GM12873 (cell line): ENCODE results near the gene FHIP1A.

ENCODE experiments used
- TF ChIP-seq, protein P1 (sequence below): IDR thresholded peaks from 2 replicates; pipeline ENCODE4 v1.5.1; 2012; ENCODE audit warnings: low read depth, mild to moderate bottlenecking, moderate library complexity, low read length, control low read depth; ENCODE audit not compliant: insufficient read depth; ENCODE audit errors: missing control alignments

Gene FHIP1A

GRCh38 chr4:151408630-151409469 is at the start of gene FHIP1A:
FHIP1A (plus strand) TSS chr4:151409176; CDS start chr4:151566260, 157,084 bp downstream.
- TF ChIP-seq, protein P1, sequence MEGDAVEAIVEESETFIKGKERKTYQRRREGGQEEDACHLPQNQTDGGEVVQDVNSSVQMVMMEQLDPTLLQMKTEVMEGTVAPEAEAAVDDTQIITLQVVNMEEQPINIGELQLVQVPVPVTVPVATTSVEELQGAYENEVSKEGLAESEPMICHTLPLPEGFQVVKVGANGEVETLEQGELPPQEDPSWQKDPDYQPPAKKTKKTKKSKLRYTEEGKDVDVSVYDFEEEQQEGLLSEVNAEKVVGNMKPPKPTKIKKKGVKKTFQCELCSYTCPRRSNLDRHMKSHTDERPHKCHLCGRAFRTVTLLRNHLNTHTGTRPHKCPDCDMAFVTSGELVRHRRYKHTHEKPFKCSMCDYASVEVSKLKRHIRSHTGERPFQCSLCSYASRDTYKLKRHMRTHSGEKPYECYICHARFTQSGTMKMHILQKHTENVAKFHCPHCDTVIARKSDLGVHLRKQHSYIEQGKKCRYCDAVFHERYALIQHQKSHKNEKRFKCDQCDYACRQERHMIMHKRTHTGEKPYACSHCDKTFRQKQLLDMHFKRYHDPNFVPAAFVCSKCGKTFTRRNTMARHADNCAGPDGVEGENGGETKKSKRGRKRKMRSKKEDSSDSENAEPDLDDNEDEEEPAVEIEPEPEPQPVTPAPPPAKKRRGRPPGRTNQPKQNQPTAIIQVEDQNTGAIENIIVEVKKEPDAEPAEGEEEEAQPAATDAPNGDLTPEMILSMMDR = no peak

DNA sequence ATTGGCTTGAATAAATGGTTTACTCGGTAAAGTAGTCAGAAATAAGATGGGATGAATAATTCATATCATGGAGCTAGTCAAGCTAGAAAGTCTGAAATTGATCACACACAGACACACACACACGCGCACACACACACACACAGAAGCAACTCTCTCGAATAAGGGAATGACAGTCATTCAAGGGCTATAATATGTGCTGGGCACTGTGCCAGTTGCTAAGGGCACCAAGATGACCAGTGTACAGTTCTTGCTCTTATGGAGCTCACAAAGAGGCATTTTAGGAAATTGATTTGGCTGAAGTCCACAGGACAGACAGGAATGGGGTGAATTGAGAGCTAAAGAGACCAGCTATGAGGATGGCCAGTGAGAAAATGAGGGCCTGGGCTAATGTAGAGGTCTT is 49.4 kb upstream of the FHIP1A start:
- TF ChIP-seq, protein P1 = no peak

GRCh38 chr4:151361126-151361525 is 47.9 kb upstream of the FHIP1A start:
- TF ChIP-seq, protein P1 = no peak

DNA sequence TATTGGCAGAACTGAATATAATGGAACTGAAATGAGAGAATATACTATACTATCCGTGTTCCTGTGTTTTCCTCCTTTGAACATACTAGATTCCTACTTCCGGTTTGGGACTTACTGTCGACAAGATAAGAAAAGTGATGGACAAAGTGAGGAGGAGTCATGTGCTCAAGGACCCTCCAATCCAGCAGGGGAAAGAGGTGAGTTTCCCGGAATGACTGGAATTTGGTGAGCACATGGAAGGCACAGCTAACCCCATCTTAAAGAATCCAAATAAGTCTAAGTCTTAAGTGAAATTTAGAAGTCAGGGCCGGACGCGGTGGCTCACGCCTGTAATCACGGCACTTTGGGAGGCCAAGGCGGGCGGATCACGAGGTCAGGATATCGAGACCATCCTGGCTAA is 47.0 kb upstream of the FHIP1A start:
- TF ChIP-seq, protein P1 = no peak

GRCh38 chr4:151362404-151363164 is 46.4 kb upstream of the FHIP1A start:
- TF ChIP-seq, protein P1 = peak; percentile 98

DNA sequence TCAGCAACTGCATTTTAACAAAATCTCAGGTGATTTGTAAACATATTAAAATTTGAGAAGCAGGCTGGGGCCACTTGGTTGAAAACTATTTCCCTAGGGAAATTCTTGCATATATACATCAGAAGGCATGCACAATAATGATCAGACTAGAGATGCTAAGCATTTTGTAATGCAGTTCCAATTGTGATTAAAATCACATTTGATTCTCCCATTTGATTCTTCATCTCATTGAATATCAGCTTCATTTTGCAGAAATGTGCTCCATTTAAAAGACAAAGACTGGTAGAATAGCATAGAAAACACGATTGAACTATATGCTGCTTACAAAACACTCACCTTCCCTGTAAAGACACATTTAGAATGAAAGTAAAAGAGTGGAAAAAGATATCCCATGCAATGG is 32.4 kb upstream of the FHIP1A start:
- TF ChIP-seq, protein P1 = no peak

- TF ChIP-seq, protein P1 = no peak
These were observed 19.7 kb upstream of the FHIP1A start for GRCh38 chr4:151389311-151389710.
